H9 (cell line): ENCODE results near the gene AFAP1L2. TPM values are rescaled to one million over a fixed set of nuclear protein-coding genes. Genes with fewer than 3 reads are reported as not detected.

Experiments
- DNase-seq: peaks from one replicate; pipeline ENCODE4 v3.0.0-alpha.2; 2017
- H2AFZ ChIP-seq: one replicate; pipeline ENCODE4 v1.6.1; 2013; ENCODE audit warnings: mild to moderate bottlenecking, low read length, control low read depth, moderate library complexity
- H2AK5ac ChIP-seq: 2 replicates; pipeline ENCODE4 v1.6.1; 2013; ENCODE audit warnings: low read length, control low read depth, mixed read lengths; ENCODE audit not compliant: insufficient read length
- H2BK120ac ChIP-seq: one replicate; pipeline ENCODE4 v1.6.1; 2013; ENCODE audit warnings: low read depth, mild to moderate bottlenecking, low read length, control low read depth, inconsistent platforms; ENCODE audit not compliant: poor library complexity, severe bottlenecking
- H2BK12ac ChIP-seq: 2 replicates; pipeline ENCODE4 v1.6.1; 2013; ENCODE audit warnings: low read length, control low read depth, mixed read lengths, low read depth; ENCODE audit not compliant: insufficient read length
- H2BK15ac ChIP-seq: 2 replicates; pipeline ENCODE4 v1.6.1; 2013; ENCODE audit warnings: low read depth, low read length, control low read depth
- H2BK20ac ChIP-seq: one replicate; pipeline ENCODE4 v1.6.1; 2013; ENCODE audit warnings: low read depth, mild to moderate bottlenecking, low read length, control low read depth, inconsistent platforms; ENCODE audit not compliant: poor library complexity, severe bottlenecking
- H2BK5ac ChIP-seq: 2 replicates; pipeline ENCODE4 v1.6.1; 2013; ENCODE audit warnings: low read length, control low read depth, mixed read lengths; ENCODE audit not compliant: insufficient read length
- H3K14ac ChIP-seq: 2 replicates; pipeline ENCODE4 v1.6.1; 2013; ENCODE audit warnings: low read length, control low read depth; ENCODE audit not compliant: insufficient read depth
- H3K18ac ChIP-seq: 2 replicates; pipeline ENCODE4 v1.6.1; 2013; ENCODE audit warnings: low read depth, mild to moderate bottlenecking, mixed read lengths, low read length, control low read depth; ENCODE audit not compliant: insufficient read length
- H3K23ac ChIP-seq: 2 replicates; pipeline ENCODE4 v1.6.1; 2013; ENCODE audit warnings: low read length, control low read depth, mixed read lengths, low read depth; ENCODE audit not compliant: insufficient read length
- H3K23me2 ChIP-seq: 2 replicates; pipeline ENCODE4 v1.6.1; 2013; ENCODE audit warnings: low read depth, mild to moderate bottlenecking, mixed read lengths, low read length, control low read depth; ENCODE audit not compliant: insufficient read length, poor library complexity, severe bottlenecking
- H3K27ac ChIP-seq: 2 replicates; pipeline ENCODE4 v1.5.1; 2013; ENCODE audit warnings: low read length, control low read depth, mixed read lengths, low read depth; ENCODE audit not compliant: insufficient read length
- H3K27me3 ChIP-seq: 2 replicates; pipeline ENCODE4 v1.6.1; 2013; ENCODE audit warnings: low read length, control low read depth, inconsistent platforms; ENCODE audit not compliant: insufficient read depth
- H3K4ac ChIP-seq: 2 replicates; pipeline ENCODE4 v1.6.1; 2013; ENCODE audit warnings: low read depth, mild to moderate bottlenecking, control low read depth, inconsistent platforms, low read length, moderate library complexity
- H3K4me1 ChIP-seq: 2 replicates; pipeline ENCODE4 v1.6.1; 2013; ENCODE audit warnings: low read length, control low read depth, inconsistent platforms; ENCODE audit not compliant: insufficient read depth
- H3K4me2 ChIP-seq: 2 replicates; pipeline ENCODE4 v1.6.1; 2013; ENCODE audit warnings: low read length, control low read depth, mixed read lengths; ENCODE audit not compliant: insufficient read length, insufficient read depth
- H3K56ac ChIP-seq: 2 replicates; pipeline ENCODE4 v1.6.1; 2013; ENCODE audit warnings: low read depth, mild to moderate bottlenecking, mixed read lengths, low read length, control low read depth; ENCODE audit not compliant: insufficient read length
- H3K79me1 ChIP-seq: 2 replicates; pipeline ENCODE4 v1.6.1; 2013; ENCODE audit warnings: low read depth, mild to moderate bottlenecking, moderate library complexity, low read length, control low read depth, inconsistent platforms; ENCODE audit not compliant: insufficient read depth, poor library complexity, severe bottlenecking
- H3K79me2 ChIP-seq: 2 replicates; pipeline ENCODE4 v1.6.1; 2013; ENCODE audit warnings: low read length, control low read depth, inconsistent platforms; ENCODE audit not compliant: insufficient read depth
- H3K9ac ChIP-seq: 2 replicates; pipeline ENCODE4 v1.6.1; 2013; ENCODE audit warnings: low read length, control low read depth, mixed read lengths; ENCODE audit not compliant: insufficient read length; ENCODE audit errors: extremely low read depth
- H3K9me3 ChIP-seq: one replicate; pipeline ENCODE4 v1.6.1; 2013; ENCODE audit warnings: low read depth, low read length, inconsistent platforms; ENCODE audit not compliant: control insufficient read depth
- H3T11ph ChIP-seq: one replicate; pipeline ENCODE4 v1.6.1; 2013; ENCODE audit warnings: mild to moderate bottlenecking, low read length, control low read depth, inconsistent platforms
- H4K20me1 ChIP-seq: one replicate; pipeline ENCODE4 v1.6.1; 2013; ENCODE audit not compliant: control insufficient read depth, insufficient read length, insufficient read depth
- H4K5ac ChIP-seq: 2 replicates; pipeline ENCODE4 v1.6.1; 2013; ENCODE audit warnings: low read depth, mild to moderate bottlenecking, mixed read lengths, low read length, control low read depth; ENCODE audit not compliant: insufficient read length
- H4K8ac ChIP-seq: replicated peaks from 2 replicates; pipeline ENCODE4 v1.6.1; 2013; ENCODE audit warnings: low read length, control low read depth, mixed read lengths, low read depth; ENCODE audit not compliant: insufficient read length
- H4K91ac ChIP-seq: 2 replicates; pipeline ENCODE4 v1.6.1; 2013; ENCODE audit warnings: low read depth, mild to moderate bottlenecking, moderate library complexity, mixed read lengths, low read length, control low read depth; ENCODE audit not compliant: insufficient read length
- H3K27ac Mint-ChIP-seq, 3 experiments: 2 replicates in 2 of 3; 3 replicates in 1 of 3; pipeline ENCODE4 v1.8.0; 2020 to 2021; ENCODE audit warnings: mixed read lengths in 3 of 3, mild to moderate bottlenecking in 1 of 3, moderate library complexity in 1 of 3
- H3K27me3 Mint-ChIP-seq: 2 replicates; pipeline ENCODE4 v1.8.0; 2021; ENCODE audit warnings: low read depth, mild to moderate bottlenecking, moderate library complexity, mixed read lengths
- H3K36me3 Mint-ChIP-seq, 3 experiments: 2 replicates in 2 of 3; 3 replicates in 1 of 3; pipeline ENCODE4 v1.8.0; 2020 to 2021; ENCODE audit warnings: low read depth in 3 of 3, mixed read lengths in 3 of 3; ENCODE audit not compliant: insufficient read depth in 1 of 3
- H3K4me1 Mint-ChIP-seq, 2 experiments: 2 replicates each; pipeline ENCODE4 v1.8.0; 2020; ENCODE audit warnings: mixed read lengths in 2 of 2
- H3K4me3 Mint-ChIP-seq, 2 experiments: 2 replicates in 1 of 2; 3 replicates in 1 of 2; pipeline ENCODE4 v1.8.0; 2020 to 2021; ENCODE audit warnings: mild to moderate bottlenecking in 2 of 2, mixed read lengths in 2 of 2, moderate library complexity in 1 of 2
- H3K9me3 Mint-ChIP-seq, 2 experiments: 2 replicates in 1 of 2; 3 replicates in 1 of 2; pipeline ENCODE4 v1.8.0; 2020; ENCODE audit warnings: mild to moderate bottlenecking in 2 of 2, mixed read lengths in 2 of 2, moderate library complexity in 1 of 2
- CTCF ChIP-seq: fragments of 200-600 bp; sonication (generic); conservative IDR thresholded peaks from 3 replicates; pipeline ENCODE4 v1.8.0; 2021; ENCODE audit warnings: antibody characterized with exemption, mild to moderate bottlenecking
- WGBS: extraction: QIAGEN DNeasy Blood & Tissue Kit; methylation state at CpG from one replicate; pipeline ENCODE4 v1.1.7; 2013; ENCODE audit warnings: missing lambda C conversion rate, low lambda C conversion rate, mixed read lengths; ENCODE audit not compliant: insufficient read length; ENCODE audit errors: extremely low coverage; 5-methylcytosine and 5-hydroxymethylcytosine counted together
- total RNA-seq: library from RNA; stranded (reverse); gene quantifications from 2 replicates; pipeline ENCODE4 v1.2.1, GENCODE V29; 2021

AFAP1L2 gene
- total RNA-seq, 1 experiment from 2014 or later, result 0.77 TPM

- H3K4me3 Mint-ChIP-seq, result no peak overlapping the region
- no peak overlapping the region for H4K5ac ChIP-seq
Measured at GRCh38 chr10:114301177-114301576, 103.1 kb downstream of the AFAP1L2 start.

More at GRCh38 chr10:114301177-114301576, 103.1 kb downstream of the AFAP1L2 start:
- Histone ChIP-seq H3T11ph (no peak overlapping the region), H3K27ac (no peak overlapping the region), H2BK15ac (no peak overlapping the region), H3K27me3 (no peaks in the 10 kb centered on the region), H3K4ac (no peak overlapping the region), H2BK20ac (no peak overlapping the region), H3K9me3 (no peaks in the 10 kb centered on the region), H3K23me2 (peaks cover 6% of the 10 kb centered on the region), H3K4me1 (no peaks in the 10 kb centered on the region; the same call in 1 of the 2 replicates), H3K79me2 (no peaks in the 10 kb centered on the region), H2AFZ (no peak overlapping the region), H2BK12ac (no peak overlapping the region), H3K9ac (no peak overlapping the region), H4K20me1 (no peaks in the 10 kb centered on the region), H4K8ac (no peak overlapping the region), H3K18ac (no peak overlapping the region), H3K4me2 (no peak overlapping the region), H3K56ac (no peak overlapping the region), H3K23ac (no peak overlapping the region), H2BK120ac (no peak overlapping the region), H2BK5ac (no peak overlapping the region), H3K14ac (no peak overlapping the region), H2AK5ac (no peak overlapping the region), H3K79me1 (no peaks in the 10 kb centered on the region), H4K91ac (no peak overlapping the region)
- Mint-ChIP-seq H3K9me3 (peaks cover under 1 to 1% of the 10 kb centered on the region in 2 experiments; a peak in 2 of 5 replicates), H3K27me3 (no peaks in the 10 kb centered on the region; the same call in none of the 2 replicates), H3K36me3 (peaks cover 4 to 12% (median 6%) of the 10 kb centered on the region in 3 experiments; a peak in 6 of 7 replicates), H3K4me1 (peaks cover 8% of the 10 kb centered on the region in 2 experiments), H3K27ac (no peak overlapping the region)
- DNase-seq, result peak; percentile 38
- whole genome bisulfite sequencing, result no CpG with 5 or more reads among the region's 9 CpGs
- peak; percentile 33; the same call in 2 of the 3 replicates for TF ChIP-seq CTCF
